Lower leg skin (tissue), 4 donors: ENCODE data around the gene CIB4. TPM values are rescaled to one million over a fixed set of nuclear protein-coding genes. Genes with fewer than 3 reads are reported as not detected.
A peak's percentile ranks its signal among the peaks of the same experiment; 100 is the strongest.

Source experiments
- DNase-seq, 2 donors: peaks; one replicate each; pipeline ENCODE4 v3.0.0-alpha.2; 2019; ENCODE audit warnings: low spot score in 2 of 2
- H3K4me3 ChIP-seq: fragments of 200-600 bp; sonication (generic); 2 replicates; pipeline ENCODE4 v1.5.1; 2017; ENCODE audit warnings: mild to moderate bottlenecking, low read depth; ENCODE audit not compliant: poor library complexity, severe bottlenecking
- POLR2A ChIP-seq, 2 donors: fragments of 450-650 bp; IDR thresholded peaks; one replicate each; pipeline ENCODE4 v1.6.1; 2016 to 2017; ENCODE audit warnings: antibody characterized with exemption in 2 of 2, mild to moderate bottlenecking in 1 of 2, moderate library complexity in 1 of 2
- WGBS, 2 donors: methylation state at CpG; one replicate each; pipeline ENCODE4 v1.1.5; 2018; 5-methylcytosine and 5-hydroxymethylcytosine counted together
- intact Hi-C: fragments of 100-400 bp; cut with DNase I; formaldehyde crosslinking; loops from one replicate; pipeline ENCODE4 v1.15.0; 2023; ENCODE audit warnings: low total_unique reads
- total RNA-seq, 4 donors: library from RNA; depleted of rRNA; stranded (reverse); fragments of >200 nt; gene quantifications; one replicate each; pipeline ENCODE4 v1.1.0, GENCODE V29; 2016
- TF ChIP-seq, protein P1 (sequence below), 3 donors: fragments of 450-650 bp; IDR thresholded peaks; one replicate each; pipeline ENCODE4 v1.5.1; 2016; ENCODE audit warnings: antibody characterized with exemption in 3 of 3, mild to moderate bottlenecking in 3 of 3, moderate library complexity in 2 of 3

The CIB4 gene
- total RNA-seq, 4 donors from 2014 or later: not detected

DNA sequence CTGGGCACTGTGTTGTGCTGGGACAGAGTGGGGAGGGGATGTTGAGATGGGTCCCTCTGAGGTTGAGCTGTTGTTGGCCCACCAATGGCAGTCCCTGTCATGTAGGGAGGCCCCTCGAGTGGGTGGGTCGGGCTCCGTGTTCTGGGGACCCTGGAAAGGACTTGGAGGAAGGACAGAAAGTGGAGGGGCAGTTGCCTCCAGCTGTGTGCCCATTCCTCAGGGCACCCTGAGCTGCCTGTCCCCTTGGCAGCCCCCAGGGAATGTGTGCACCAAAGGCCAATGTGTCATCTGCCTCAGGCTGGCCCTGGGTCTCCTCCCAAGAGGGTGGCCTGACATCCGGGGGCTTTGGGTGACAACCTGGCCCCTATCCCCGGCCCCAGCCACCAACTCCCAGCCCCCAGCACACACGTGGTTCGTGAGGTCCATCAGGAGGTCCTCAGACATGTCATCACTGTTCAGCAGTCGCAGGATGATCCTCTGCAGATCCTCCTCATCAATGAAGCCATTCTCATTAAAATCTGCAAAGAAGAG, 57.7 kb downstream of the CIB4 start:
- DNase-seq: peak in 1 of 2 donors; percentile 82
- intact Hi-C loops: no loop called here
- WGBS, 2 donors: 72 to 77% methylated on average over 8 of the region's 8 CpGs

DNA sequence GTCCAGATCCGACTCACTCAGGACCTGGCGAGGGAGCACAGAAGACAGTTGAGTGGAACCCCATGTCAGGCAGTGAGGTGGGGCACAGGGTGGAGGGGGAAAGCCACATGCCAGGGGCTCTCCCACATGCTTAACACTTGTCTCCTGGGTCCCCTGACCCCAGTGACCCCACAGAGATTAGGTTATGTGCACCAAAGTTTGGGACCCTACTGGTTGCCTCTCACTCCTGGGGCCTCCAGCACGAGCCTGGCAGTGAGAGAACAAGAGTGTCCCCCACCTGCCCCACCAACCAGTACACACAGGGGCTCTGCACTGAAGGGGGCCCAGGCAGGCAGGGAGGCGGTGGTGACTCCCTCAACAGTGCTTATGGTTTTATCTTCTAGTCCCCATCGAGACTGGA, 58.3 kb downstream of the CIB4 start:
- peak in 1 of 2 donors; percentile 58 for DNase-seq
- intact Hi-C loops: no loop called here
- 91 to 92% methylated on average over 4 to 5 of the region's 5 CpGs for WGBS, 2 donors
- TF ChIP-seq, protein P1, sequence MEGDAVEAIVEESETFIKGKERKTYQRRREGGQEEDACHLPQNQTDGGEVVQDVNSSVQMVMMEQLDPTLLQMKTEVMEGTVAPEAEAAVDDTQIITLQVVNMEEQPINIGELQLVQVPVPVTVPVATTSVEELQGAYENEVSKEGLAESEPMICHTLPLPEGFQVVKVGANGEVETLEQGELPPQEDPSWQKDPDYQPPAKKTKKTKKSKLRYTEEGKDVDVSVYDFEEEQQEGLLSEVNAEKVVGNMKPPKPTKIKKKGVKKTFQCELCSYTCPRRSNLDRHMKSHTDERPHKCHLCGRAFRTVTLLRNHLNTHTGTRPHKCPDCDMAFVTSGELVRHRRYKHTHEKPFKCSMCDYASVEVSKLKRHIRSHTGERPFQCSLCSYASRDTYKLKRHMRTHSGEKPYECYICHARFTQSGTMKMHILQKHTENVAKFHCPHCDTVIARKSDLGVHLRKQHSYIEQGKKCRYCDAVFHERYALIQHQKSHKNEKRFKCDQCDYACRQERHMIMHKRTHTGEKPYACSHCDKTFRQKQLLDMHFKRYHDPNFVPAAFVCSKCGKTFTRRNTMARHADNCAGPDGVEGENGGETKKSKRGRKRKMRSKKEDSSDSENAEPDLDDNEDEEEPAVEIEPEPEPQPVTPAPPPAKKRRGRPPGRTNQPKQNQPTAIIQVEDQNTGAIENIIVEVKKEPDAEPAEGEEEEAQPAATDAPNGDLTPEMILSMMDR (IDR thresholded peaks at IDR 0.05): no peak
- no peak for TF ChIP-seq POLR2A (IDR thresholded peaks at IDR 0.05)
- no peak overlapping the region for H3K4me3 ChIP-seq

More for the DNA sequence above, 57.7 kb downstream of the CIB4 start:
- no peak overlapping the region for H3K4me3 ChIP-seq
- TF ChIP-seq, protein P1 (IDR thresholded peaks at IDR 0.05): no peak
- no peak for TF ChIP-seq POLR2A (IDR thresholded peaks at IDR 0.05)

DNA sequence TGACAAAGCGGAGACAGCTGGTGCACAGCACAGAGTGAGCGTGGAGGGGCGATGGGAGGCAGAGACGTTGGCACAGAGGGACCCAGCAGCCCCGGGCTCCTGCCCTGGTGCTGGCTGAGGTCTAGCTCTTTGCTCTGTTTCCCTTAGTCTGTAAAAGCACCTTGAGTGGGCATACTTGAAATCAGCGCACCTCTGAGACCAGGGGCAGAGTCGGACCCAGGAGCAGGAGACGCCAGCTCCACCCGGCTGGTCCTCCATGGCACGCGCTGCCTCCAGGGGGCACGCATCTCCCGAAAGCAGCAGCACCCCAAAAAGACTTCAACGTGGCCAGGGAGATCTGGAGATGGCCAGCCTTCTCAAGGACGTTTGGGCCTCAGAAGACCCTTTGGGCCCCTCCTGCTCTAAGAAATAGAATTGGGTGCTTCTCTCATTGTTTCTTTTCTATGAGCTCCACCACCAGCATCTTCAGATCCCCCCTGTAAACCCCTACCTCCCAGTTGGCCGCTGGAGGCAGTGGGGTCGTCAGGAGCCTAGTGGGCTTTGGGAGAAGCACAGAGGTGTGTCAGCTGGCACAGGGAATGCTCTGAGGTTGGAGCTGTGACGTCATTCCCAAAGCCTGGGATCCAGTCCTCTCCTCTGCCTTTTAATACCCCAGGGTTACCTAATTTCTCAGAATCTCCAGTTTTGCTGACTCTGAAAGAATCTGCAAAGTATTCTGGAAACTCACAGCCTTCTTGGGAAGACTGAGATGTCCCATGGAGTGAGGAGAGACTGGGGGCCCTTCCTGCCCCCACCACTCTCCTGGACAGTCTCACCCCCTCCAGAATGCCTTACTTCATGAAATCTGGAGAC, 58.9 kb downstream of the CIB4 start:
- H3K4me3 ChIP-seq: no peak overlapping the region
- peak in 1 of 2 donors; percentile 67 for DNase-seq
- WGBS, 2 donors: 79 to 81% methylated on average over 18 of the region's 18 CpGs
- TF ChIP-seq POLR2A (IDR thresholded peaks at IDR 0.05): no peak
- TF ChIP-seq, protein P1 (IDR thresholded peaks at IDR 0.05): no peak
- intact Hi-C loops: no loop called here

DNA sequence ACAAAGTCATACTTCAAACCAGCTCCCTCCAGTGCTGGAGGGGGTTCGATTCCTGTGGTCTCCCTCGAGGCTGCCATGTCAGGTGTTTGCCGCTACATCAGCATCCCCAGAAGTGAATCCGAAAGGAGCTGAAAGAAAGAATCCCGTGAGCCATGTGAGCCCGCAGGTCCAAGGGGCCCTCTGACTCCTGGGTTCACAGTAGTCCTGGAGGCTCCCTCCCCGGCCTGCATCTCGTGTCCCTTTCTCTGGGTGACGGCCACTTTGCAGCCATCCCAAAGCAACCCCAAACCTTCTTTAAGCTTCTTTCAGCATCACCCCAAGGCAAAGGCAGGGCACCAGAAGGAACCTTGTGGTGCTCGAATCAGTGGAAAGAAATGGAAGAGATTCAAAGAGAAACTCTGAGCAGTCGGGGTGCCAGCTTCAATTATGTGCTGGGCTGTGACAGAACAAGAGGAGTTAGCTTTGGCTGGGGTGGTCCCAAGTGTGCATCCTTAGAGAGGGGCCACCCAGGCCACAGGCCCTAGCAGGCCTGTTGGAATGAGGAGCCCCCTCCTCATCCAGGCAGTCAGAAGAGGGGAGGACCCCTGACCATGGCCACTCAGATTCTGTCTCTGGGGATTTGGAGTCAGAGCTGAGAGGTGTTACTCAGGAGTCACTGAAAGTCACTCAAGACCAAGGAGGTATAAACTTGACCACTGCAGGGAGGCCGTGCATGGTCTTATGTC, 59.7 kb downstream of the CIB4 start:
- no peak overlapping the region for H3K4me3 ChIP-seq
- peak in 1 of 2 donors; percentile 75 for DNase-seq
- intact Hi-C loops: no loop called here
- WGBS, 2 donors: 86 to 88% methylated on average over 12 of the region's 12 CpGs
- TF ChIP-seq, protein P1 (IDR thresholded peaks at IDR 0.05): no peak
- TF ChIP-seq POLR2A (IDR thresholded peaks at IDR 0.05): no peak

DNA sequence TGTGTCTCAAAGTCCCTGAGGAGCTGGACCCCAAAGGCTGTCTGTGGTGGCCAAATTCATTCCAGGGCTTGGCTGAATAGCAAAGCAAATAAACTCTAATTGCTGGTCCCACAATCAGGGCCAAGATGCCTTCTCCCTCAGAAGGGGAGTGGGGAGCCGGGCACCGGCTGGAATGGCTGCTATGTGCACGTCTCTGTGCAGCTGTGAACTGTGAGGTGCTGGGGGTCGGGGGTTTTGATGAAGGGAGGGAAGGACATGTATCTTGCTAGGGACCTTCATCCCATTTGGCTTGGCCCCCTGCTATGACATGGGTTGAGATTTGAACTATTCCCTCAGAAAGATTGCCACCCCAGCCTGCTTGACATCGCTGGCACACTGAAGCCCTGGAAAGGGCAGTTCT, 60.4 kb downstream of the CIB4 start:
- TF ChIP-seq, protein P1 (IDR thresholded peaks at IDR 0.05): no peak
- no peak for TF ChIP-seq POLR2A (IDR thresholded peaks at IDR 0.05)
- DNase-seq: peak in 1 of 2 donors; percentile 77
- 84 to 92% methylated on average over 3 to 5 of the region's 5 CpGs for WGBS, 2 donors
- intact Hi-C loops: no loop called here
- no peak overlapping the region for H3K4me3 ChIP-seq
